ENCODE measurements around the gene ZNF679.

- TF ChIP-seq CTCF (conservative IDR thresholded peaks at IDR 0.05) (no peak), ZFX (IDR thresholded peaks at IDR 0.05) (no peak)
Measured at GRCh38 chr7:64223366-64223765, 4.9 kb upstream of the ZNF679 start.
